GM12878 (cell line): ENCODE results near the gene ZIC2. TPM values are rescaled to one million over a fixed set of nuclear protein-coding genes. Genes with fewer than 3 reads are reported as not detected.

Experiments used
- ATAC-seq: fragments of 200-7000 bp; cut with Tn5 transposase; 3 replicates; pipeline ENCODE4 v1.9.1; 2020; ENCODE audit warnings: mild to moderate bottlenecking, moderate library complexity
- BruUV-seq: library from RNA; stranded (reverse); fragments of 400-500 nt; replicated peaks from 2 replicates; lab custom pipeline; 2021; lab: Mats Ljungman, UMichigan
- CTCF ChIA-PET: fragments of 300-600 bp; sonication (Branson Sonifier 250); formaldehyde crosslinking; extraction: SDS; loops from one replicate; lab custom pipeline; 2021; ENCODE audit warnings: inconsistent platforms; lab: Yijun Ruan, JAX
- POLR2A ChIA-PET: fragments of 350-600 bp; formaldehyde crosslinking; extraction: SDS; loops from one replicate; lab custom pipeline; 2021; ENCODE audit warnings: inconsistent platforms; lab: Charles Lee
- RAD21 ChIA-PET: fragments of 300-600 bp; sonication (Branson Sonifier 250); formaldehyde crosslinking; loops from one replicate; lab custom pipeline; 2023; ENCODE audit warnings: antibody characterized with exemption; ENCODE audit not compliant: unreplicated experiment; lab: Charles Lee
- SMC1A ChIA-PET: fragments of 300-600 bp; sonication (Branson Sonifier 250); formaldehyde crosslinking; loops from one replicate; lab custom pipeline; 2023; ENCODE audit not compliant: unreplicated experiment, uncharacterized antibody; lab: Charles Lee
- DNase-seq: peaks from one replicate; pipeline ENCODE4 v3.0.0-alpha.2; 2011; ENCODE audit warnings: low read depth, low spot score
- FAIRE-seq: peaks from 3 replicates; lab custom pipeline; 2011; peaks lifted over from hg19 to GRCh38; lab: Jason Lieb, UNC
- H2AFZ ChIP-seq: 2 replicates; pipeline ENCODE4 v1.6.0; 2011; ENCODE audit warnings: low read depth, low read length, control low read depth; ENCODE audit not compliant: control insufficient read depth
- H3K27ac ChIP-seq: 2 replicates; pipeline ENCODE4 v1.5.1; 2011; ENCODE audit warnings: control low read depth; ENCODE audit not compliant: control insufficient read depth, insufficient read depth
- H3K27me3 ChIP-seq, 2 experiments: replicated peaks in 1 of 2; 2 replicates each; pipeline versions ENCODE4 v1.6.0 to v1.6.1; 2011; ENCODE audit warnings: low read length in 1 of 2; ENCODE audit not compliant: control insufficient read depth in 2 of 2, insufficient read depth in 2 of 2
- H3K36me3 ChIP-seq, 2 experiments: 2 replicates each; pipeline ENCODE4 v1.5.1; 2011; ENCODE audit warnings: low read length in 1 of 2; ENCODE audit not compliant: control insufficient read depth in 2 of 2, insufficient read depth in 2 of 2
- H3K4me1 ChIP-seq: 2 replicates; pipeline ENCODE4 v1.6.1; 2011; ENCODE audit warnings: mild to moderate bottlenecking, low read length, moderate library complexity, mixed read lengths; ENCODE audit not compliant: control insufficient read depth, insufficient read depth
- H3K4me2 ChIP-seq: 2 replicates; pipeline ENCODE4 v1.6.0; 2011; ENCODE audit warnings: control low read depth; ENCODE audit not compliant: control insufficient read depth, insufficient read depth
- H3K4me3 ChIP-seq: fragments of 200-600 bp; sonication (generic); 2 replicates; pipeline ENCODE4 v1.5.1; 2016
- H3K79me2 ChIP-seq: 2 replicates; pipeline ENCODE4 v1.6.0; 2011; ENCODE audit warnings: low read length; ENCODE audit not compliant: control insufficient read depth, insufficient read depth
- H3K9ac ChIP-seq: 2 replicates; pipeline ENCODE4 v1.8.0; 2011; ENCODE audit warnings: low read length, control low read depth, mixed read lengths; ENCODE audit not compliant: control insufficient read depth, insufficient read depth
- H3K9me3 ChIP-seq: replicated peaks from 3 replicates; pipeline ENCODE4 v1.5.1; 2011; ENCODE audit warnings: mild to moderate bottlenecking, low read length; ENCODE audit not compliant: control insufficient read depth, insufficient read depth
- H4K20me1 ChIP-seq: 2 replicates; pipeline ENCODE4 v1.6.0; 2011; ENCODE audit not compliant: control insufficient read depth, insufficient read depth
- E4F1 ChIP-seq: fragments of 450-650 bp; IDR thresholded peaks from 2 replicates; pipeline ENCODE4 v1.6.1; 2018; ENCODE audit warnings: borderline replicate concordance, mild to moderate bottlenecking; ENCODE audit not compliant: partially characterized antibody
- EED ChIP-seq: sonication (generic); IDR thresholded peaks from 2 replicates; pipeline ENCODE4 v1.6.1; 2016; ENCODE audit warnings: antibody characterized with exemption, low read depth
- GABPA ChIP-seq: IDR thresholded peaks from 2 replicates; pipeline ENCODE4 v1.6.1; 2014; ENCODE audit warnings: antibody characterized with exemption, low read depth, mild to moderate bottlenecking, inconsistent platforms
- PAX5 ChIP-seq: IDR thresholded peaks from 2 replicates; pipeline ENCODE4 v1.6.1; 2011; ENCODE audit warnings: low read depth, low read length, borderline replicate concordance
- SUZ12 ChIP-seq: fragments of 200-600 bp; sonication (generic); IDR thresholded peaks from one replicate; pipeline ENCODE4 v1.6.1; 2018; ENCODE audit warnings: antibody characterized with exemption, mild to moderate bottlenecking; ENCODE audit not compliant: unreplicated experiment
- WGBS: methylation state at CpG from one replicate; pipeline ENCODE4 v1.1.6; 2016; ENCODE audit warnings: low lambda C conversion rate; ENCODE audit not compliant: insufficient replicate concordance, insufficient coverage; ENCODE audit errors: missing lambda C conversion rate; 5-methylcytosine and 5-hydroxymethylcytosine counted together
- in situ Hi-C: fragments of 300-500 bp; cut with MboI; formaldehyde crosslinking; loops from 9 replicates; pipeline ENCODE4 v1.14.3; 2018; ENCODE audit warnings: mixed read lengths
- intact Hi-C: fragments of 100-400 bp; cut with micrococcal nuclease; formaldehyde crosslinking; loops from one replicate; pipeline ENCODE4 v1.14.2; 2022; ENCODE audit not compliant: unreplicated experiment
- polyA plus RNA-seq, 11 experiments: library from polyadenylated mRNA; depleted of rRNA in 4 of 11; unstranded in 6 of 11; stranded (reverse) in 5 of 11; fragments of >200 nt; fragmentation: Nextera tagmentation in 4 of 11; fragmentation: Illumina TruSeq in 1 of 11; extraction: Ambion mirVana in 4 of 11; extraction: Trizol in 1 of 11; gene quantifications; 1 replicate in 1 of 11; 2 replicates in 10 of 11; pipeline versions ENCODE4 v1.2.1 to v1.2.3, GENCODE V29; 2011 to 2016; ENCODE audit warnings: inconsistent platforms in 2 of 11, missing spikeins in 2 of 11, low read depth in 1 of 11
- total RNA-seq, 4 experiments: library from RNA; depleted of rRNA in 3 of 4; stranded (reverse); fragments of >200 nt in 3 of 4; fragmentation: Illumina TruSeq in 1 of 4; extraction: Trizol in 1 of 4; gene quantifications; 2 replicates each; pipeline versions ENCODE4 v1.2.1 to v1.2.3, GENCODE V29; 2013 to 2021

The ZIC2 gene
- total and polyA plus RNA-seq, 10 of the 15 experiments (the other 5 are each of a cell fraction or from before 2014, with no cell fraction given), result 0.05 TPM; not detected in 8

- TF ChIP-seq E4F1, result no peak
- no peak for TF ChIP-seq PAX5
- no peak for TF ChIP-seq GABPA
Measured at GRCh38 chr13:99977334-99977911, 4.2 kb upstream of the ZIC2 start (continued).

GRCh38 chr13:99977912-99978798 is 3.4 kb upstream of the ZIC2 start:
- no peak overlapping the region for H3K27ac ChIP-seq
- no peak overlapping the region for H3K4me3 ChIP-seq
- POLR2A ChIA-PET, result no interaction called here
- no peaks in the 10 kb centered on the region for H4K20me1 ChIP-seq
- CTCF ChIA-PET, result no interaction called here
- in situ Hi-C loops (no loop called here), intact Hi-C loops (no loop called here)
- ATAC-seq (no peak), FAIRE-seq (no peak), DNase-seq (no peak)
- no peaks in the 10 kb centered on the region for H3K36me3 ChIP-seq
- WGBS, result 35% methylated on average over 50 of the region's 52 CpGs
- H2AFZ ChIP-seq, result no peak overlapping the region
- H3K79me2 ChIP-seq, result no peaks in the 10 kb centered on the region
- H3K4me2 ChIP-seq, result no peak overlapping the region
- H3K4me1 ChIP-seq, result no peaks in the 10 kb centered on the region
- TF ChIP-seq SUZ12 (peak; percentile 71), EED (no peak)
- no peaks in the 10 kb centered on the region; the same call in 2 of the 3 replicates for H3K9me3 ChIP-seq
- SMC1A ChIA-PET, result no interaction called here
- no peak overlapping the region for H3K9ac ChIP-seq
- RAD21 ChIA-PET, result no interaction called here
- BruUV-seq, result no TSS peak
- H3K27me3 ChIP-seq, result peaks cover 6 to 29% of the 10 kb centered on the region in 2 experiments
